HG03571 (cell line): ENCODE data around the gene ZNF771.
"Not testable (repeated sequence)": the region's sequence is repeated elsewhere in the genome, so short reads cannot be mapped to it uniquely, and the experiment has no call there.

Experiments used
- ATAC-seq: cut with Tn5 transposase; IDR thresholded peaks from one replicate; pipeline ENCODE4 v1.9.1; 2021; ENCODE audit not compliant: unreplicated experiment

ZNF771 gene

GRCh38 chr16:30375864-30376263 lies 31.5 kb upstream of the ZNF771 start:
- no peak for ATAC-seq

- ATAC-seq = no peak
Observed at GRCh38 chr16:30376461-30376902, 30.9 kb upstream of the ZNF771 start.

GRCh38 chr16:30377050-30377811 lies 30.2 kb upstream of the ZNF771 start:
- no peak for ATAC-seq

GRCh38 chr16:30377812-30378235 lies 29.6 kb upstream of the ZNF771 start:
- peak; percentile 28 for ATAC-seq

- ATAC-seq = peak; percentile 82
Observed at GRCh38 chr16:30378236-30379157, 28.9 kb upstream of the ZNF771 start.

- ATAC-seq = no peak
Observed at GRCh38 chr16:30379158-30379783, 28.1 kb upstream of the ZNF771 start.

GRCh38 chr16:30380072-30380802 lies 27.2 kb upstream of the ZNF771 start:
- ATAC-seq = no peak

- no peak for ATAC-seq
Observed at GRCh38 chr16:30380803-30381208, 26.6 kb upstream of the ZNF771 start.

GRCh38 chr16:30381291-30382041 lies 25.9 kb upstream of the ZNF771 start:
- ATAC-seq = no peak

- no peak for ATAC-seq
Observed at GRCh38 chr16:30382111-30382881, 25.1 kb upstream of the ZNF771 start, which contains the start of gene SEPTIN1. TSS of gene SEPTIN1 (minus strand) at chr16:30382561. CDS start at chr16:30382542, 19 bp downstream.

- ATAC-seq = no peak
Observed at GRCh38 chr16:30383521-30383920, 23.9 kb upstream of the ZNF771 start.

- no peak for ATAC-seq
Observed at GRCh38 chr16:30394592-30395154, 12.7 kb upstream of the ZNF771 start.

GRCh38 chr16:30395155-30395991 lies 12.0 kb upstream of the ZNF771 start, which contains the start of gene ZNF48:
TSS of gene ZNF48 (plus strand) at chr16:30395420. CDS start at chr16:30395795, 375 bp downstream.
- ATAC-seq = no peak

GRCh38 chr16:30395992-30396585 lies 11.3 kb upstream of the ZNF771 start:
- no peak for ATAC-seq

- ATAC-seq = not testable (repeated sequence)
Observed at GRCh38 chr16:30396627-30397026, 10.8 kb upstream of the ZNF771 start.

GRCh38 chr16:30397056-30397455 lies 10.3 kb upstream of the ZNF771 start:
- no peak for ATAC-seq
